Coronary artery (tissue), 2 donors: ENCODE results near the gene DBX2.
"Not testable (repeated sequence)": the region's sequence is repeated elsewhere in the genome, so short reads cannot be mapped to it uniquely, and the experiment has no call there.

Experiments used
- DNase-seq: peaks from one replicate; pipeline ENCODE4 v3.0.0-alpha.2; 2017; ENCODE audit warnings: low spot score
- H3K27ac ChIP-seq, 2 donors: fragments of 200-600 bp; sonication (generic); one replicate each; pipeline ENCODE4 v1.5.1; 2016 to 2019
- H3K4me3 ChIP-seq: fragments of 200-600 bp; sonication (generic); 2 replicates; pipeline ENCODE4 v1.5.1; 2016; ENCODE audit warnings: mild to moderate bottlenecking, moderate library complexity
- CTCF ChIP-seq: fragments of 200-600 bp; sonication (generic); IDR thresholded peaks from one replicate; pipeline ENCODE4 v1.5.1; 2019; ENCODE audit warnings: antibody characterized with exemption

Gene DBX2

GRCh38 chr12:45010059-45010458 is 40.8 kb downstream of the DBX2 start:
- Histone ChIP-seq H3K27ac (no peak overlapping the region), H3K4me3 (no peak overlapping the region)
- DNase-seq, result no peak
- no peak for TF ChIP-seq CTCF

DNA sequence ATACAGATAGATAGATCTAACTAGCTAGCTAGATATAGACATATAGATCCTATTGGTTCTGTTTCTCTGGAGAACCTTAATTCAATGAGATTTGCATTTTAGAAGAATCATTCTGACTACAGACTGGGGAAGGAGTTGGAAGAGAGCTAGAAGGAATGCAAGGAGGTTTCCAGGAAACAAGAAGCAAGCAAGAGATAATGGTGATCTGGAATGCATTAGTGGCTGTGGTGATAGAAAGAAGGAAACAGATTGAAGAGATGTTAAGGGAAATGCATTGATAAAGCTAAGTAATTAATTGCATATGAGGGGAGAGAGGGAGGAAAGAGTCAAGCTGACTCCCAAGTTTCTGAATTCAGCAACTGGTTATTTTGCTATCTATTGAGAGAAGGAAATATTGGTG is 42.7 kb downstream of the DBX2 start:
- Histone ChIP-seq H3K27ac (no peak overlapping the region), H3K4me3 (no peak overlapping the region)
- no peak for TF ChIP-seq CTCF
- no peak for DNase-seq

- no peak overlapping the region for H3K4me3 ChIP-seq
- DNase-seq, result no peak
- TF ChIP-seq CTCF, result no peak
- no peak overlapping the region for H3K27ac ChIP-seq
These were observed 51.5 kb downstream of the DBX2 start for GRCh38 chr12:44999355-44999754.

GRCh38 chr12:44993161-44993560 is 57.7 kb downstream of the DBX2 start:
- Histone ChIP-seq H3K27ac (no peak overlapping the region), H3K4me3 (no peak overlapping the region)
- DNase-seq, result no peak
- TF ChIP-seq CTCF, result no peak

GRCh38 chr12:44984863-44985262 is 66.0 kb downstream of the DBX2 start:
- not testable (repeated sequence) for H3K4me3 ChIP-seq, DNase-seq, H3K27ac ChIP-seq

DNA sequence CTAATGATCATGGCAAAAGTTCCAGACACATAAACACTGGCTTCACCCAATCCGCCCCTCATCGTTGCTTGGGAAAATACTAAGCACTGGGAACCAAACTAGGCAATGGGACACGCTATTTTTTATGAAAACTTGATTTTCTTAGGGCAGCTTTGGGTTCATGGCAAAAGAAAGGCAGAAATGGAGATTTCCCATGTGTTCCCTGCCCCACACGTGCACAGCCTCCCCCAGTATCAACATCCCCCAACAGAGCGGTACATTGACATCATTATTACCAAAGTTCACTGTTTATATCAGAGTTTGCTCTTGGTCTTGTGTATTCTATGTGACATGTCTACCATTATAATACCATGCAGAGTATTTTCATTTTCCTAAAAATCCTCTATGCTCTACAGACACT is 71.0 kb downstream of the DBX2 start:
- no peak for DNase-seq
- no peak for TF ChIP-seq CTCF
- no peak overlapping the region for H3K27ac ChIP-seq
- no peak overlapping the region for H3K4me3 ChIP-seq

- no peak for DNase-seq
- H3K27ac ChIP-seq, result no peak overlapping the region
- no peak overlapping the region for H3K4me3 ChIP-seq
- TF ChIP-seq CTCF, result no peak
These were observed 74.7 kb downstream of the DBX2 start for GRCh38 chr12:44976246-44976645.
